Loucy (cell line): ENCODE results near the gene KIF17.

ENCODE experiments used
- H2AFZ ChIP-seq: fragments of 200-600 bp; sonication (generic); 2 replicates; pipeline ENCODE4 v1.6.0; 2016; ENCODE audit warnings: antibody characterized with exemption, mild to moderate bottlenecking, low read length, moderate library complexity
- H3F3A ChIP-seq: fragments of 200-600 bp; 2 replicates; pipeline ENCODE4 v1.6.0; 2016; ENCODE audit warnings: antibody characterized with exemption, low read depth, mild to moderate bottlenecking
- H3K27me3 ChIP-seq: fragments of 200-600 bp; sonication (generic); 2 replicates; pipeline ENCODE4 v1.6.1; 2014; ENCODE audit warnings: low read length, mild to moderate bottlenecking; ENCODE audit not compliant: insufficient read depth, poor library complexity, severe bottlenecking
- H3K36me3 ChIP-seq: fragments of 200-600 bp; sonication (generic); 2 replicates; pipeline ENCODE4 v1.6.1; 2016; ENCODE audit warnings: low read length; ENCODE audit not compliant: insufficient read depth
- H3K4me1 ChIP-seq: fragments of 200-600 bp; sonication (generic); 2 replicates; pipeline ENCODE4 v1.5.1; 2014; ENCODE audit warnings: low read length, mild to moderate bottlenecking; ENCODE audit not compliant: insufficient read depth, poor library complexity, severe bottlenecking
- H3K4me2 ChIP-seq: fragments of 200-600 bp; sonication (generic); 2 replicates; pipeline ENCODE4 v1.6.0; 2014; ENCODE audit warnings: antibody characterized with exemption, low read length, low read depth, mild to moderate bottlenecking; ENCODE audit not compliant: poor library complexity, severe bottlenecking
- H3K4me3 ChIP-seq: fragments of 200-600 bp; sonication (generic); 2 replicates; pipeline ENCODE4 v1.5.1; 2014; ENCODE audit warnings: low read length, mild to moderate bottlenecking, mixed read lengths; ENCODE audit not compliant: poor library complexity, severe bottlenecking
- H3K79me2 ChIP-seq: fragments of 200-600 bp; sonication (generic); 2 replicates; pipeline ENCODE4 v1.6.1; 2014; ENCODE audit warnings: low read length; ENCODE audit not compliant: insufficient read depth
- H3K9ac ChIP-seq: fragments of 200-600 bp; sonication (generic); 2 replicates; pipeline ENCODE4 v1.6.0; 2014; ENCODE audit warnings: mild to moderate bottlenecking, low read depth, low read length, moderate library complexity; ENCODE audit not compliant: poor library complexity, severe bottlenecking
- H3K9me2 ChIP-seq: fragments of 200-600 bp; sonication (generic); replicated peaks from 2 replicates; pipeline ENCODE4 v1.6.1; 2016; ENCODE audit warnings: low read depth, low read length, mixed read lengths
- H3K9me3 ChIP-seq: fragments of 200-600 bp; sonication (generic); 2 replicates; pipeline ENCODE4 v1.6.1; 2014; ENCODE audit warnings: mild to moderate bottlenecking, antibody characterized with exemption, low read length, low read depth; ENCODE audit not compliant: insufficient read depth
- H4K20me1 ChIP-seq: fragments of 200-600 bp; sonication (generic); 2 replicates; pipeline ENCODE4 v1.6.0; 2014; ENCODE audit warnings: antibody characterized with exemption, low read length, mild to moderate bottlenecking; ENCODE audit not compliant: insufficient read depth, poor library complexity, severe bottlenecking
- CTCF ChIP-seq: fragments of 200-600 bp; sonication (generic); conservative IDR thresholded peaks from 2 replicates; pipeline ENCODE4 v1.5.1; 2014; ENCODE audit warnings: mild to moderate bottlenecking, antibody characterized with exemption, low read length
- EZH2phosphoT487 ChIP-seq: fragments of 200-600 bp; IDR thresholded peaks from 2 replicates; pipeline ENCODE4 v1.6.1; 2018; ENCODE audit warnings: antibody characterized with exemption, mild to moderate bottlenecking, moderate library complexity, borderline replicate concordance

The KIF17 gene

GRCh38 chr1:20735581-20736111 lies 17.8 kb upstream of the KIF17 start:
- Histone ChIP-seq H3K27me3 (peaks cover 5% of the 10 kb centered on the region), H3F3A (no peaks in the 10 kb centered on the region), H3K4me1 (peaks cover 14% of the 10 kb centered on the region), H2AFZ (no peak overlapping the region), H3K79me2 (no peaks in the 10 kb centered on the region), H3K9ac (no peak overlapping the region), H4K20me1 (no peaks in the 10 kb centered on the region), H3K4me3 (no peak overlapping the region), H3K36me3 (peaks cover 28% of the 10 kb centered on the region; the same call in 1 of the 2 replicates), H3K9me3 (no peaks in the 10 kb centered on the region), H3K9me2 (no peaks in the 10 kb centered on the region), H3K4me2 (no peak overlapping the region)
- TF ChIP-seq CTCF (no peak), EZH2phosphoT487 (no peak)

GRCh38 chr1:20733360-20733975 lies 15.7 kb upstream of the KIF17 start:
- H3K9me3 ChIP-seq = no peaks in the 10 kb centered on the region
- peak overlapping the region; percentile 67 for H3K4me3 ChIP-seq
- no peak overlapping the region for H2AFZ ChIP-seq
- TF ChIP-seq CTCF (no peak), EZH2phosphoT487 (no peak)
- peak overlapping the region; percentile 87 for H3K4me2 ChIP-seq
- H3F3A ChIP-seq = no peaks in the 10 kb centered on the region
- peaks cover 5% of the 10 kb centered on the region for H3K27me3 ChIP-seq
- peaks cover 8% of the 10 kb centered on the region; the same call in 1 of the 2 replicates for H3K36me3 ChIP-seq
- peaks cover 14% of the 10 kb centered on the region for H3K4me1 ChIP-seq
- H3K9me2 ChIP-seq = no peaks in the 10 kb centered on the region
- no peaks in the 10 kb centered on the region for H4K20me1 ChIP-seq
- H3K9ac ChIP-seq = no peak overlapping the region
- H3K79me2 ChIP-seq = no peaks in the 10 kb centered on the region

GRCh38 chr1:20732588-20733359 lies 15.0 kb upstream of the KIF17 start, which contains the start of gene SH2D5:
SH2D5 (minus strand) TSS chr1:20732703; CDS start chr1:20728044, 4,659 bp downstream.
- Histone ChIP-seq H3K36me3 (peaks cover 4% of the 10 kb centered on the region; the same call in 1 of the 2 replicates), H3K4me2 (peak within 1 kb of the TSS; percentile 87), H3K27me3 (peaks cover 5% of the 10 kb centered on the region), H3K9me3 (no peaks in the 10 kb centered on the region), H3F3A (no peaks in the 10 kb centered on the region), H3K79me2 (no peaks in the 10 kb centered on the region), H3K9ac (peak within 1 kb of the TSS; percentile 6), H3K4me3 (peak within 1 kb of the TSS; percentile 67), H2AFZ (peak within 1 kb of the TSS; percentile 60), H3K4me1 (peaks cover 14% of the 10 kb centered on the region), H3K9me2 (no peaks in the 10 kb centered on the region), H4K20me1 (no peaks in the 10 kb centered on the region)
- TF ChIP-seq EZH2phosphoT487 (no peak), CTCF (peak; percentile 60)
